ENCODE measurements around the gene ZDHHC18.

The ZDHHC18 gene

DNA sequence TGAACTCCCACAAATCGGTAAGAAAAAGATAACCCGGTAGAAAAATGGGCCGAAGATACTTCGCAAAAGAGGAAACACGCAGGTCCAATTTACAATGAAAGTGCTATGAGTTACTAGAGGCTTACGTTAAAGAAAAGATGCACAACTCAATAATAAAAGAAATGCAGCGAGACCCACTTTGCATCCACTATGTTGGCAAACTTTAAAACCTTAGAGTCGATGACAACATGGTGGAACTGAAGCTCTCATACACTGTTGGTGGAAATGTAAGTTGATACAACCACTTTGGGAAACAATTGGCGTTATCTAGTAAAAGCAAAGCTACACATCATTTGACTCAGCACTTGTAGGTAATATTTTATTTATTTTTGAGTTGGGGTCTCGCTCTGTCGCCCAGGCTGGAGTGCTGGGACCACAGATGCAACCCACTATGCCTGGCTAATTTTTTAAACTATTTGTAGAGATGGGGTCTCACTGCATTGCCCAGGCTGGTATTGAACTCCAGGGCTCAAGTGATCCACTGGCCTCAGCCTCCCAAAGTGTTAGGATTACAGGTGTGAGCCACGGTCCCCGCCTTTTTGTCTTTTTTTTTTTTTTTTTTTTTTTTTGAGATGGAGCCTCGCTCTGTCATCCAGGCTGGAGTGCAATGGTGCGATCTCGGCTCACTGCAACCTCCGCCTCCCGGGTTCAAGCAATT, 74.5 kb downstream of the ZDHHC18 start:
- DNase-seq (ENCODE audit: low read depth in 3 of 3), result no peak
